Esophagus squamous epithelium (tissue), 5 donors: ENCODE results near the gene NUDT3. TPM values are rescaled to one million over a fixed set of nuclear protein-coding genes. Genes with fewer than 3 reads are reported as not detected.

Source experiments
- DNase-seq: peaks from one replicate; lab custom pipeline; 2025; lab: John Stamatoyannopoulos, UW
- H3K27ac ChIP-seq, 4 donors: fragments of 200-600 bp; sonication (generic); one replicate each; pipeline ENCODE4 v1.5.1; 2016 to 2019; ENCODE audit warnings: mild to moderate bottlenecking in 1 of 4
- H3K27me3 ChIP-seq, 4 donors: fragments of 200-600 bp; sonication (generic); 1 replicate in 3 of 4; 2 replicates in 1 of 4; pipeline versions ENCODE4 v1.5.1 to v1.6.0; 2017 to 2021; ENCODE audit warnings: antibody characterized with exemption in 1 of 4
- H3K36me3 ChIP-seq, 3 donors: fragments of 200-600 bp; sonication (generic); one replicate each; pipeline ENCODE4 v1.5.1; 2016 to 2019
- H3K4me1 ChIP-seq, 3 donors: fragments of 200-600 bp; sonication (generic); one replicate each; pipeline ENCODE4 v1.5.1; 2017 to 2019
- H3K4me3 ChIP-seq, 4 donors: fragments of 200-600 bp; sonication (generic); 1 replicate in 3 of 4; 2 replicates in 1 of 4; pipeline ENCODE4 v1.5.1; 2016 to 2019; ENCODE audit warnings: mild to moderate bottlenecking in 2 of 4, moderate library complexity in 1 of 4
- H3K9me3 ChIP-seq, 3 donors: fragments of 200-600 bp; sonication (generic); one replicate each; pipeline ENCODE4 v1.5.1; 2016 to 2019
- CTCF ChIP-seq, 6 experiments: fragments of 450-650 bp in 4 of 6; fragments of 200-600 bp in 2 of 6; sonication (generic) in 2 of 6; IDR thresholded peaks; one replicate each; pipeline ENCODE4 v1.5.1; 2016 to 2019; ENCODE audit warnings: antibody characterized with exemption in 6 of 6, mild to moderate bottlenecking in 4 of 6, moderate library complexity in 4 of 6
- POLR2A ChIP-seq, 4 donors: fragments of 450-650 bp; IDR thresholded peaks; one replicate each; pipeline ENCODE4 v1.6.1; 2017; ENCODE audit warnings: antibody characterized with exemption in 4 of 4, mild to moderate bottlenecking in 4 of 4, moderate library complexity in 3 of 4
- WGBS, 2 donors: methylation state at CpG; one replicate each; pipeline ENCODE4 v1.1.5; 2018; 5-methylcytosine and 5-hydroxymethylcytosine counted together
- intact Hi-C: fragments of 100-400 bp; cut with DNase I; formaldehyde crosslinking; loops from one replicate; pipeline ENCODE4 v1.15.0; 2022
- total RNA-seq, 4 donors: library from RNA; depleted of rRNA; stranded (reverse); fragments of >200 nt; gene quantifications; one replicate each; pipeline ENCODE4 v1.1.0, GENCODE V29; 2016
- donor health status: DM: yes; HTN: yes; CAD: no.

The NUDT3 gene
- total RNA-seq, 4 donors from 2014 or later = 14.9 to 33.4 (median 22.4) TPM

GRCh38 chr6:34390531-34391472, 1.7 kb downstream of the NUDT3 start:
- WGBS, 2 donors = 21 to 25% methylated on average over 14 of the region's 14 CpGs
- TF ChIP-seq POLR2A (IDR thresholded peaks at IDR 0.05) = no peak
- peak in 1 of 6 experiments; percentile 7 for TF ChIP-seq CTCF (IDR thresholded peaks at IDR 0.05)

GRCh38 chr6:34389034-34389433, 3.4 kb downstream of the NUDT3 start:
- no peak for TF ChIP-seq CTCF (IDR thresholded peaks at IDR 0.05)
- no peak for TF ChIP-seq POLR2A (IDR thresholded peaks at IDR 0.05)
- no peak for DNase-seq
- 81 to 87% methylated on average over 3 of the region's 3 CpGs for WGBS, 2 donors
- Histone ChIP-seq H3K27me3 (no peaks in the 10 kb centered on the region), H3K36me3 (no peaks in the 10 kb centered on the region), H3K4me3 (no peak overlapping the region), H3K9me3 (no peaks in the 10 kb centered on the region), H3K27ac (no peak overlapping the region), H3K4me1 (peaks cover 14 to 89% (median 29%) of the 10 kb centered on the region in 3 donors)
- intact Hi-C loops = no loop called here

More at GRCh38 chr6:34390531-34391472, 1.7 kb downstream of the NUDT3 start:
- Histone ChIP-seq H3K4me1 (peaks cover 14 to 74% (median 24%) of the 10 kb centered on the region in 3 donors), H3K27ac (peak overlapping the region; percentile 90 to 98 (median 96)), H3K9me3 (no peaks in the 10 kb centered on the region), H3K27me3 (no peaks in the 10 kb centered on the region), H3K4me3 (peak overlapping the region; percentile 55 to 98 (median 86)), H3K36me3 (no peaks in the 10 kb centered on the region)
- intact Hi-C loops = no loop called here
- DNase-seq = no peak

GRCh38 chr6:34388421-34388820, 4.0 kb downstream of the NUDT3 start:
- Histone ChIP-seq H3K36me3 (no peaks in the 10 kb centered on the region), H3K27ac (no peak overlapping the region), H3K9me3 (no peaks in the 10 kb centered on the region), H3K27me3 (no peaks in the 10 kb centered on the region), H3K4me3 (no peak overlapping the region), H3K4me1 (peaks cover 14 to 89% (median 31%) of the 10 kb centered on the region in 3 donors)
- TF ChIP-seq POLR2A (IDR thresholded peaks at IDR 0.05) (no peak), CTCF (IDR thresholded peaks at IDR 0.05) (no peak)
- WGBS, 2 donors = 48 to 65% methylated on average over 3 of the region's 3 CpGs
- DNase-seq = no peak
- intact Hi-C loops = no loop called here

- Histone ChIP-seq H3K4me1 (peaks cover 14 to 84% (median 30%) of the 10 kb centered on the region in 3 donors), H3K4me3 (no peak overlapping the region), H3K27me3 (no peaks in the 10 kb centered on the region), H3K27ac (peak overlapping the region in 1 of 4 donors; percentile 5), H3K9me3 (no peaks in the 10 kb centered on the region), H3K36me3 (no peaks in the 10 kb centered on the region)
- intact Hi-C loops = no loop called here
- WGBS, 2 donors = 65 to 69% methylated on average over 3 to 4 of the region's 4 CpGs
- no peak for TF ChIP-seq CTCF (IDR thresholded peaks at IDR 0.05)
- no peak for TF ChIP-seq POLR2A (IDR thresholded peaks at IDR 0.05)
- DNase-seq = no peak
Measured at GRCh38 chr6:34386316-34387137, 5.9 kb downstream of the NUDT3 start.
